GM11168 (cell line): ENCODE measurements around the gene CASP8AP2.
"Not testable (repeated sequence)": the region's sequence is repeated elsewhere in the genome, so short reads cannot be mapped to it uniquely, and the experiment has no call there.

Source experiments
- in situ Hi-C: fragments of 300-500 bp; cut with MboI; formaldehyde crosslinking; loops from one replicate; pipeline ENCODE4 v1.12.0; 2022; ENCODE audit warnings: low sequenced_read_pairs; ENCODE audit not compliant: unreplicated experiment

CASP8AP2 gene

GRCh38 chr6:89829472-89830169 lies at the start of gene CASP8AP2:
Gene CASP8AP2 (plus strand): TSS chr6:89829880.
- in situ Hi-C loops = no loop called here

- in situ Hi-C loops = loop anchor here (5.0 kb wide), 1 partner anchor 94 kb away; no protein-coding TSS in a partner anchor
Observed at GRCh38 chr6:89781070-89782034, 48.3 kb upstream of the CASP8AP2 start.

- in situ Hi-C loops = loop anchor here (5.0 kb wide), 1 partner anchor 95 kb away; no protein-coding TSS in a partner anchor
Observed at GRCh38 chr6:89782222-89782621, 47.5 kb upstream of the CASP8AP2 start.

GRCh38 chr6:89783293-89783692 lies 46.4 kb upstream of the CASP8AP2 start:
- in situ Hi-C loops = loop anchor here (5.0 kb wide), 1 partner anchor 96 kb away; no protein-coding TSS in a partner anchor

GRCh38 chr6:89784838-89785237 lies 44.8 kb upstream of the CASP8AP2 start:
- in situ Hi-C loops = loop anchor here (5.0 kb wide), 1 partner anchor 98 kb away; no protein-coding TSS in a partner anchor

- in situ Hi-C loops = no loop called here
Observed at GRCh38 chr6:89786970-89787369, 42.7 kb upstream of the CASP8AP2 start.

- in situ Hi-C loops = no loop called here
Observed at GRCh38 chr6:89787660-89788328, 41.9 kb upstream of the CASP8AP2 start.

- in situ Hi-C loops = no loop called here
Observed at GRCh38 chr6:89789980-89790379, 39.7 kb upstream of the CASP8AP2 start.

- in situ Hi-C loops = no loop called here
Observed at GRCh38 chr6:89790403-89790802, 39.3 kb upstream of the CASP8AP2 start.

- in situ Hi-C loops = no loop called here
Observed at GRCh38 chr6:89792881-89793280, 36.8 kb upstream of the CASP8AP2 start.

GRCh38 chr6:89793586-89793985 lies 36.1 kb upstream of the CASP8AP2 start:
- in situ Hi-C loops = no loop called here

GRCh38 chr6:89794324-89794723 lies 35.4 kb upstream of the CASP8AP2 start:
- in situ Hi-C loops = no loop called here

- in situ Hi-C loops = no loop called here
Observed at GRCh38 chr6:89797317-89797716, 32.4 kb upstream of the CASP8AP2 start.

- in situ Hi-C loops = no loop called here
Observed at GRCh38 chr6:89799096-89799495, 30.6 kb upstream of the CASP8AP2 start.

- in situ Hi-C loops = no loop called here
Observed at GRCh38 chr6:89799756-89800155, 29.9 kb upstream of the CASP8AP2 start.

GRCh38 chr6:89803271-89803670 lies 26.4 kb upstream of the CASP8AP2 start:
- in situ Hi-C loops = no loop called here

GRCh38 chr6:89805814-89806371 lies 23.8 kb upstream of the CASP8AP2 start:
- in situ Hi-C loops = no loop called here

GRCh38 chr6:89807581-89807980 lies 22.1 kb upstream of the CASP8AP2 start:
- in situ Hi-C loops = no loop called here

GRCh38 chr6:89813422-89813821 lies 16.3 kb upstream of the CASP8AP2 start:
- in situ Hi-C loops = not testable (repeated sequence)

- in situ Hi-C loops = no loop called here
Observed at GRCh38 chr6:89817481-89817880, 12.2 kb upstream of the CASP8AP2 start.
